Endodermal cell (in vitro differentiated cells): ENCODE results near the gene EZH2. TPM values are rescaled to one million over a fixed set of nuclear protein-coding genes. Genes with fewer than 3 reads are reported as not detected.

Experiments used
- DNase-seq: peaks from one replicate; pipeline ENCODE4 v3.0.0-alpha.2; 2017
- H3K27ac ChIP-seq: 2 replicates; pipeline ENCODE4 v1.5.1; 2013; ENCODE audit warnings: mild to moderate bottlenecking, low read depth, low read length, moderate library complexity
- H3K27me3 ChIP-seq: 2 replicates; pipeline ENCODE4 v1.6.1; 2013; ENCODE audit warnings: mild to moderate bottlenecking, low read length, moderate library complexity; ENCODE audit not compliant: insufficient read depth, control insufficient read depth, poor library complexity, severe bottlenecking
- H3K36me3 ChIP-seq: 2 replicates; pipeline ENCODE4 v1.7.0; 2013; ENCODE audit warnings: mild to moderate bottlenecking, low read length, moderate library complexity; ENCODE audit not compliant: control insufficient read depth, insufficient read depth
- H3K4me1 ChIP-seq: one replicate; pipeline ENCODE4 v1.7.0; 2013; ENCODE audit warnings: low read length; ENCODE audit not compliant: control insufficient read depth, insufficient read depth
- H3K4me3 ChIP-seq: 2 replicates; pipeline ENCODE4 v1.5.1; 2013; ENCODE audit warnings: mild to moderate bottlenecking, low read length, moderate library complexity
- H3K9ac ChIP-seq: 2 replicates; pipeline ENCODE4 v1.6.1; 2013; ENCODE audit warnings: mild to moderate bottlenecking, low read length, moderate library complexity; ENCODE audit not compliant: poor library complexity, severe bottlenecking; ENCODE audit errors: extremely low read depth
- H3K9me3 ChIP-seq: 2 replicates; pipeline ENCODE4 v1.6.1; 2013; ENCODE audit warnings: mild to moderate bottlenecking, low read length, moderate library complexity; ENCODE audit not compliant: control insufficient read depth
- H3K27ac Mint-ChIP-seq: 2 replicates; pipeline ENCODE4 v1.8.0; 2020; ENCODE audit warnings: mixed read lengths
- H3K27me3 Mint-ChIP-seq: 2 replicates; pipeline ENCODE4 v1.8.0; 2021; ENCODE audit warnings: mild to moderate bottlenecking, mixed read lengths; ENCODE audit not compliant: insufficient read depth
- H3K36me3 Mint-ChIP-seq: 2 replicates; pipeline ENCODE4 v1.8.0; 2020; ENCODE audit warnings: low read depth, mixed read lengths
- H3K4me1 Mint-ChIP-seq: 2 replicates; pipeline ENCODE4 v1.8.0; 2020; ENCODE audit warnings: mixed read lengths
- H3K4me3 Mint-ChIP-seq: 2 replicates; pipeline ENCODE4 v1.8.0; 2020; ENCODE audit warnings: mild to moderate bottlenecking, moderate library complexity, mixed read lengths
- H3K9me3 Mint-ChIP-seq: 2 replicates; pipeline ENCODE4 v1.8.0; 2020; ENCODE audit warnings: mild to moderate bottlenecking, mixed read lengths
- CTCF ChIP-seq: fragments of 200-600 bp; sonication (generic); conservative IDR thresholded peaks from 2 replicates; pipeline ENCODE4 v1.5.0; 2021; ENCODE audit warnings: antibody characterized with exemption, mild to moderate bottlenecking
- WGBS, 2 experiments: methylation state at CpG; one replicate each; pipeline versions ENCODE4 v1.1.5 to v1.1.7; 2013; ENCODE audit warnings: missing lambda C conversion rate in 2 of 2, mixed read lengths in 1 of 2; ENCODE audit not compliant: insufficient coverage in 1 of 2, insufficient read length in 1 of 2; 5-methylcytosine and 5-hydroxymethylcytosine counted together
- total RNA-seq, 2 donors: library from RNA; stranded (reverse); fragmentation: NEBNext Ultra II Directional in 1 of 2; extraction: Animal tissue kit (Norgen Biotek cat#: 25700) in 1 of 2; gene quantifications; 2 replicates in 1 of 2; 3 replicates in 1 of 2; pipeline ENCODE4 v1.2.1, GENCODE V29; 2021

The EZH2 gene
- total RNA-seq, 2 donors from 2014 or later, result 40.2 to 46.0 TPM

DNA sequence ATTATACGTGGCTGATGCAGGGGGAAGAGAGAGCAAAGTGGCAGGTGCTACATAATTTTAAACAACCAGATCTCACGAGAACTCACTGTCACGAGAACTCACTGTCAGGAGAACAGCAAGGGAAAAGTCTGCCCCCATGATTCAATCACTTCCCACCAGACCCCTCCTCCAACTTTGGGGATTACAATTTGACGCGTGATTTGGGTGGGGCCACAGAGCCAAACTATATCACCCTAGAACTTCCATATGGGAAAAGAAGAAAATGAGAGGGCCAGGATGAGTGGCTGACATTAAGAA, 15.8 kb downstream of the EZH2 start:
- Mint-ChIP-seq H3K36me3 (peaks cover 13% of the 10 kb centered on the region), H3K4me3 (no peak overlapping the region), H3K27ac (no peak overlapping the region), H3K4me1 (peaks cover 8% of the 10 kb centered on the region), H3K27me3 (no peaks in the 10 kb centered on the region), H3K9me3 (peaks cover 10% of the 10 kb centered on the region)
- H3K27me3 ChIP-seq, result no peaks in the 10 kb centered on the region
- no peak overlapping the region for H3K4me3 ChIP-seq
- DNase-seq, result no peak
- H3K4me1 ChIP-seq, result no peaks in the 10 kb centered on the region
- TF ChIP-seq CTCF, result no peak
- WGBS, 2 experiments, result 77 to 100% methylated on average over 1 to 5 of the region's 5 CpGs
- H3K9ac ChIP-seq, result no peak overlapping the region
- H3K36me3 ChIP-seq, result no peaks in the 10 kb centered on the region
- H3K9me3 ChIP-seq, result peaks cover 16% of the 10 kb centered on the region
- H3K27ac ChIP-seq, result no peak overlapping the region

- no peak overlapping the region for H3K4me3 ChIP-seq
- H3K36me3 ChIP-seq, result no peaks in the 10 kb centered on the region
- H3K27ac Mint-ChIP-seq, result no peak overlapping the region
- 87 to 94% methylated on average over 3 of the region's 3 CpGs for WGBS, 2 experiments
- no peak overlapping the region for H3K27ac ChIP-seq
- peaks cover 13% of the 10 kb centered on the region for H3K36me3 Mint-ChIP-seq
- no peak overlapping the region for H3K4me3 Mint-ChIP-seq
- H3K9me3 Mint-ChIP-seq, result peaks cover 10% of the 10 kb centered on the region
- no peak overlapping the region for H3K9ac ChIP-seq
- no peak for DNase-seq
- H3K4me1 Mint-ChIP-seq, result peaks cover 11% of the 10 kb centered on the region
- H3K27me3 ChIP-seq, result no peaks in the 10 kb centered on the region
- H3K9me3 ChIP-seq, result peaks cover 16% of the 10 kb centered on the region
- no peak for TF ChIP-seq CTCF
- H3K4me1 ChIP-seq, result no peaks in the 10 kb centered on the region
- no peaks in the 10 kb centered on the region for H3K27me3 Mint-ChIP-seq
These were observed 16.3 kb downstream of the EZH2 start for GRCh38 chr7:148867596-148868377.

- Mint-ChIP-seq H3K36me3 (peaks cover 13% of the 10 kb centered on the region), H3K27ac (no peak overlapping the region), H3K4me3 (no peak overlapping the region), H3K4me1 (peaks cover 20% of the 10 kb centered on the region), H3K27me3 (no peaks in the 10 kb centered on the region), H3K9me3 (peaks cover 10% of the 10 kb centered on the region)
- no peak for DNase-seq
- Histone ChIP-seq H3K9me3 (peaks cover 16% of the 10 kb centered on the region), H3K27me3 (no peaks in the 10 kb centered on the region), H3K27ac (no peak overlapping the region), H3K36me3 (no peaks in the 10 kb centered on the region), H3K4me1 (no peaks in the 10 kb centered on the region), H3K4me3 (no peak overlapping the region), H3K9ac (no peak overlapping the region)
- no peak for TF ChIP-seq CTCF
- WGBS, 2 experiments, result no CpG with 5 or more reads among the region's 6 CpGs
These were observed 17.7 kb downstream of the EZH2 start for GRCh38 chr7:148866362-148866761.
